HS-27A (cell line): ENCODE measurements around the gene DCST1.
"Not testable (repeated sequence)": the region's sequence is repeated elsewhere in the genome, so short reads cannot be mapped to it uniquely, and the experiment has no call there.

Source experiments
- DNase-seq: peaks from one replicate; pipeline ENCODE4 v3.0.0-alpha.2; 2012; ENCODE audit warnings: low read depth, missing footprints

Gene DCST1, protein sequence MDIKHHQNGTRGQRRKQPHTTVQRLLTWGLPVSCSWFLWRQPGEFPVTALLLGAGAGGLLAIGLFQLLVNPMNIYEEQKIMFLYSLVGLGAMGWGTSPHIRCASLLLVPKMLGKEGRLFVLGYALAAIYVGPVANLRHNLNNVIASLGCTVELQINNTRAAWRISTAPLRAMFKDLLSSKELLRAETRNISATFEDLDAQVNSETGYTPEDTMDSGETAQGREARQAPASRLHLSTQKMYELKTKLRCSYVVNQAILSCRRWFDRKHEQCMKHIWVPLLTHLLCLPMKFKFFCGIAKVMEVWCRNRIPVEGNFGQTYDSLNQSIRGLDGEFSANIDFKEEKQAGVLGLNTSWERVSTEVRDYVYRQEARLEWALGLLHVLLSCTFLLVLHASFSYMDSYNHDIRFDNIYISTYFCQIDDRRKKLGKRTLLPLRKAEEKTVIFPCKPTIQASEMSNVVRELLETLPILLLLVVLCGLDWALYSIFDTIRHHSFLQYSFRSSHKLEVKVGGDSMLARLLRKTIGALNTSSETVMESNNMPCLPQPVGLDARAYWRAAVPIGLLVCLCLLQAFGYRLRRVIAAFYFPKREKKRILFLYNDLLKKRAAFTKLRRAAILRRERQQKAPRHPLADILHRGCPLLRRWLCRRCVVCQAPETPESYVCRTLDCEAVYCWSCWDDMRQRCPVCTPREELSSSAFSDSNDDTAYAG

GRCh38 chr1:155033524-155033923, at the start of gene DCST1, which contains the start of gene DCST2:
Gene DCST1 (plus strand): TSS chr1:155033824. CDS start chr1:155034037, 213 bp downstream.
Gene DCST2 (minus strand): TSS chr1:155033781. CDS start chr1:155033701, 80 bp downstream.
- no peak for DNase-seq

DNA sequence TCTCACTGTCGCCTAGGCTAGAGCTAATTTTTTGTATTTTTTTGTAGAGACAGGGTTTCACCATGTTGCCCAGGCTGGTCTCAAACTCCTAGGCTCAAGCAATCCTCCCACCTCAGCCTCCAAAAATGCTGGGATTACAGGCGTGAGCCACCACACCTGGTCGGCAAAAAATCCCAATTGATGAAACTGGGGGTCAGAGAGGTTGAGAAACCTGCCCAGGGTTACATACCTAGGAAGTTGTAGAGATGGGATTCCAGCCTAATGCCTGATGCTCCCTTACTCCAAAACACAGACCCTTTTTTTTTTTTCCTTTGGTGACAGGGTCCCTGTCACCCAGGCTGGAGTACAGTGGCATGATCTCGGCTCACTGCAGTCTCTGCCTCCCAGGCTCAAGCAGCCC, 46.9 kb upstream of the DCST1 start:
- DNase-seq: not testable (repeated sequence)

DNA sequence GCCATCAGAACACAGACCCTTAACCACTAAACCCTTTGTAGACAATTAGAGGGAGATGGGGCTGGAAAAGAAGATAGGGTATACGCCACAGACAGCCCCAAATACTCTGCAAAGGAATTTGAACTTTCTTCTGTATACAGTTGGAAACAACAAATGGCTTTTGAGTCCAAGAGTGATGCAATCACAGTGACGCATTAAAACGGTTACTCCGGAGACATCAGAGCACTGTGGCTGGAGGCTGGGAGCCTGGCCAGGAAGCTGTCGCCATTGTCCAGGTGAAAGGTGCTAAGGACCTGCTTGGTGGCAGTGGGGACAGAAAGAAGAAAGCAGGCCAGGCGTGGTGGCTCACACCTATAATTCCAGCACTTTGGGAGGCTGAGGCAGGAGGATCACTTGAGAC, 46.3 kb upstream of the DCST1 start:
- no peak for DNase-seq

DNA sequence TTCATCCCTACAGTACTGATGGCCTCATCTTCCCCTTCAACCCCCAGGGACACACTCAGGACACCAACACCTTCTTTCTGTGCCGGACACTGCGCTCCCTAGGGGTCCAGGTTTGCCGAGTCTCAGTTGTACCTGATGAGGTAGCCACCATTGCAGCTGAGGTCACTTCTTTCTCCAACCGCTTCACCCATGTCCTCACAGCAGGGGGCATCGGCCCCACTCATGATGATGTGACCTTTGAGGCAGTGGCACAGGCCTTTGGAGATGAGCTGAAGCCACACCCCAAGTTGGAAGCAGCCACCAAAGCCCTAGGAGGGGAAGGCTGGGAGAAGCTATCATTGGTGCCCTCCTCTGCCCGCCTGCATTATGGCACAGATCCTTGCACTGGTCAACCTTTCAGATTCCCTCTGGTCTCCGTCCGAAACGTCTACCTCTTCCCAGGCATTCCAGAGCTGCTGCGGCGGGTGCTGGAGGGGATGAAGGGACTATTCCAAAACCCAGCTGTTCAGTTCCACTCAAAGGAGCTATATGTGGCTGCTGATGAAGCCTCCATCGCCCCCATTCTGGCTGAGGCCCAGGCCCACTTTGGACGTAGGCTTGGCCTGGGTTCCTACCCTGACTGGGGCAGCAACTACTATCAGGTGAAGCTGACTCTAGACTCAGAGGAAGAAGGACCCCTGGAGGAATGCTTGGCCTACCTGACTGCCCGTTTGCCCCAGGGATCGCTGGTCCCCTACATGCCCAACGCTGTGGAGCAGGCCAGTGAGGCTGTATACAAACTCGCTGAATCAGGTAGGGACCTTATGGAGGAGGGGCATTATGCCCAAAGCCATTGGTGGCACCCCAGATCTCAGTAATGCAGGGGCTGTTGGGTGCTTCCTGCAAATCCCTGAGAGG, 45.3 kb upstream of the DCST1 start:
- DNase-seq: no peak

DNA sequence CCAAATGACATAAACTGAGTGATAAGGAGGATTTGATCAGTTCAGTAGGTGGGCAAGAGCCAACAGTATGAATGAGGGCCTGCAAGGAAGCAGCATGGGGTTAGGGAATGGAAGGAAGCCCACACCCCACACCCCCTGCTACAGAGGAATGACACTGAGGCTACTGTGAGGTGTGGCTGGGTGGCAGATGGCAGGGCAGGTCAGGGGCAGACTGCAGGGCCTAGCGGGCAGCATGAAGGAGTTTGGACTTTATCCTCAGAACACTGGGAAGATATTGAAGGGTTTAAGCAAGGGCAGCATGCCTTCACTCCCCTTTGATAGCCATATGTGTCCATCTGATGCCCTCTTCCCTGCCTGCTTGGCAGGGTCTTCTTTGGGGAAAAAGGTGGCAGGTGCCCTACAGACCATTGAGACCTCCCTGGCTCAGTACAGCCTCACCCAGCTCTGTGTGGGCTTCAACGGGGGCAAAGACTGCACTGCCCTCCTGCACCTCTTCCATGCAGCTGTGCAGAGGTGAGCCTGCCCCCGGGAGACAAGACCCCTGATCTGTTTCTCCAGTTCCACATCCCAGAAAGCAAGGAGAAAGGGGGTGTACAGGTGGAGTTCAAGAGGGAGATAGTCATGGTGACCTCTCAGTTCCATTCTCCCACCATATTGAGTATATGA, 44.3 kb upstream of the DCST1 start:
- no peak for DNase-seq

- DNase-seq: no peak
These were observed 43.3 kb upstream of the DCST1 start for GRCh38 chr1:154990276-154990675.

DNA sequence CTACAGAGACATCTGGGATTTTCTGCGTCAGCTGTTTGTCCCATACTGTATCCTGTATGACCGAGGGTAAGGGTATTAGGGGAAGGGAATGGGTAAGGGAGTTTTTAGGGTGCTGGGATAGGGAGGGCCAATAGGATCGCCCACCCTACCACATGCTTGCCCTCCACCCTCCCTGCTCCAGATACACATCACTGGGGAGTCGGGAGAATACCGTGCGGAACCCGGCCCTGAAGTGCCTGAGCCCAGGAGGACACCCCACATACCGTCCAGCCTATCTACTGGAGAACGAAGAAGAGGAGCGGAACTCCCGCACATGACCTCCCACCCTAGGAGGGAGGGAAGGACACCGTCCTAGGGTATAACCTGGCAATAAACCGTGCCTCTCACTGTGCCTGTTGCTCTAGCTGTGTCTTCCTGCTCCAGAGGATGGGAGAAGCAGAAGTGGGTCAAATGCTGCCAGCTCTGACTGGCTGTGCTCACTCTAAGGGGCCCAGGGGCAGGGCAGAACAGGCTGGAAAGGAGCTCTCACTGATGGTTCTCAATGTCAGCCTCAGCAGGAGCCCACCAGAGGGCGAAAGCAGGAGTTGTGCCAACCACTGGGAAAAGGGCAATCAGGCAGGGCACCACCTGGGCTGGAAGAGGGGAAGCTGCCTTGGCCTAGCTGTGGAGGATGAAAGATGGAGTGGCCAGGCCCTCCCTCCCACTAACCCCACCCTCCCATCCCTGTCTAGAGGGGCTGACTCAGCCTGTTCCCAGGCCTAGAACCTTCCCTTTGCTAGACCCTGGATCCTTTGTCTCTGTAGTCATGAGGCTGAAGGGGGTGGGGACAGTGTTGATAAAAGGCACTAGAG, 40.7 kb upstream of the DCST1 start:
- DNase-seq: no peak

DNA sequence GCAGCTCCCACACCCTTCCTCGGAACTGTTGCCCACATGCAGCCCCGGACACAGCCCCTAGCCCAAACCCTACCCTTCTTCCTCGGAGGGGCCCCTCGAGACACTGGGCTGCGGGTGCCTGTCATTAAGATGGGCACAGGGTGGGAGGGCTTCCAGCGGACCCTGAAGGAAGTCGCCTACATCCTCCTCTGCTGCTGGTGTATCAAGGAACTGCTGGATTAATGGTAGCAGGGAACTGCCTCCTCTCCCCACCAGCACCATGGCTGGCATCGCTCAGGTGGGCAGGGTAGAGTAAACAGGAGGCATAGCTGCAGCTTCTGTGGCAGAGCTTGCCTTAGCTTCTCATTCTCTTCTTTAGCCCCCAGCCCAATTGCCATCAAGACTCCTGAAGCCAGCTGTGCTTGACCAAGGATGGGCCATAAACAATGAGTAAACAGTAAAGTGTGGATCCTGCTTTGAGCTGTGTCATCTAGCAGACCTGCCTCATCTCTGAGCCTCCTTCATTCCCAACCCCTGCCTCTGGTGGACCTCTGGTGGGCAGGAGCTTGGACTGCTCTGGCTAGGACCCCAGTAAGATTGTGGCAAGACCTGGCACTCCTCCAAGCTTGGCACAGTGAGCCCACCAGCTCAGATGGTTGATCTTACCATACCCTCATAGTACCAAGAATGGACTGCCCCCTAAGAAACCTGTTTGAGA, 39.9 kb upstream of the DCST1 start, which contains the start of gene LENEP:
LENEP (plus strand) TSS at position 15 of the 697 bp plus-strand sequence; CDS start at position 37, 22 bp downstream.
- no peak for DNase-seq

- no peak for DNase-seq
These were observed 39.4 kb upstream of the DCST1 start for GRCh38 chr1:154994269-154994587.

DNA sequence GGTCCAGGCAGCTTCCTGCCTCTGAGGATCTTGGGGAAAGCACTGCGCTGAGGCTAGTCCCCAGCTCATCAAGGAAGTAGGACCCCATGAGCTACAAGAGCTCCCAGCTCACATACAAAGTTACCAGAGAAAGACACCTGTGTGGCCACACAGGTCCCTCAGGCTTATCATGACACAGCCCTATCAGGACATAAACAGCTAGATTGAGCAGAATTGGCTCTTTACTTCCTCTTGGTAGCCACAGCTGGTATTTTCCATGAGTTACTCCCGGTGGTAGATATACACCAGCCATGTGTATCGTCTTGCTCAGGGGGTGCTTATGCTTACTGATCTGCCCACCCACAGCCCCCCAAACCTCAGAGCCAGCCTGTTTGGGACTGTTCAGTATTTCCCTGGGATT, 39.0 kb upstream of the DCST1 start:
- DNase-seq: no peak

DNA sequence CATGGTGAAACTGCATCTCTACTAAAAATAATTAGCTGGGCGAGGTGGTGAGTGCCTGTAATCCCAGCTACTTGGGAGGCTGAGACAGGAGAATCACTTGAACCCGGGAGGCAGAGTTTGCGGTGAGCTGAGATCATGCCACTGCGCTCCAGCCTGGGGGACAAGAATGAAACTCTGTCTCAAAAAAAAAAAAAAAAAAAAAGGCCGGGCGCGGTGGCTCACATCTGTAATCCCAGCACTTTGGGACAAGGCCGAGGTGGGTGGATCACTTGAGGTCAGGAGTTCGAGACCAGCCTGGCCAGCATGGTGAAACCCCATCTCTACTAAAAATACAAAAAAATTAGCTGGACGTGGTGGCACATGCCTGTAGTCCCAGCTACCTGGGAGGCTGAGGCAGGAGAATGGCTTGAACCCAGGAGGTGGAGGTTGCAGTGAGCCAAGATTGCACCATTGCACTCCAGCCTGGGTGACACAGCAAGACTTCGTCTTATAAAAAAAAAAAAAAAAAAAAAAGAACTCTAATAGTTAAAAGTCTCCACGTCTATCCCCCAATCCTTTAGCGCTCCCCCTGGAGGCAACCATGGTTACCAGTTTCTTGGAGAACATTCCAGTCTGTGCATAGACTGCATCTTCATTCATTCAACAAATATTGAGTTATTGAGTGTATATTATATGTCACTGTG, 38.2 kb upstream of the DCST1 start:
- not testable (repeated sequence) for DNase-seq

DNA sequence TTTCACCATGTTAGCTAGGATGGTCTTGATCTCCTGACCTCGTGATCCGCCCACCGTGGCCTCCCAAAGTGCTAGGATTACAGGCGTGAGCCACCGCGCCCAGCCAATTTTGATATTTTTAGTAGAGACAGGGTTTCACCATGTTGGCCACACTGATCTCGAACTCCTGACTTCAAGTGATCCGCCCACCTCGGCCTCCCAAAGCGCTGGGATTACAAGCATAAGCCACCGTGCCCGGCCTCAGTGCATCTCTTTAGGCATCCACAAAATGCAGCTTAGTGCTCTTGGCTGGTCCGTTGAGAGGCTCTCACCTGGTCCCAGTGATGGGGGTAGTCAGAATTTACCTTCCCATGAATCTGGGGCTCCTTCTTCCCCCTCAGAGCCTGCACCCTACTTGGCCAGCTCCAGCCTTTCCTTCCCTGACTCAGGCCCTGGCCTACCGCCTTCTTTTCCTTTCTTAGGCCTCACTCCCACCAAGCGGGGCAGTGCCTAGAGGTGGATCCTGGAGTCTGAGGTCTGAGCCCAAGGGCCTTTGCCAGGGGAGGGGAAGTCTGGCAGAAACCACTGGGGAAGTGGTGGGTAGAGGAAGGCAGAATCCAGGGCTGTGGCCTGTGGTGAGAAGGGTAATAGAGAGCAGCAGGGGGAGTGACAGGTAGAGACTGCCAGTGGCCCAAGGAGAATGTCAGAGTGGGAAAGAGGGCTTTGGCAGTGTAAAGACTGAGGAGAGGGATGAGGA, 36.5 kb upstream of the DCST1 start:
- DNase-seq: no peak

- DNase-seq: no peak
These were observed 35.3 kb upstream of the DCST1 start for GRCh38 chr1:154998201-154998780.

- DNase-seq: no peak
These were observed 34.6 kb upstream of the DCST1 start for GRCh38 chr1:154998818-154999570.

- no peak for DNase-seq
These were observed 33.8 kb upstream of the DCST1 start for GRCh38 chr1:154999571-155000410.

DNA sequence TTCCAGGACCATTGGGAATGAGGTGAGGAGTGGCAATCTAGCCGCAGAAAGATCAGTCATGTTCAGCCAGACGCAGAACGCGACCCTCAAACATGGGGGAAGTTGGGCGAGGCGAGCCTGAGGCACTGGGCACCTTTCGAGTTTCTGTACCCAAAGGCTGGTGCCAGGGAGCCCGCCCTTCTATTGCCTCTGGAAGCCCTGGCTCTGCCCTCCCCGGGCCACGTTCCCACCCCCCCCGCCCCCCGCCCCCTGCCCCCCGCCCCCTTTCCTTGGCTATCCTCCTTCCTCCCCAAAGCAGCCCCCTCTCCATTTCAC, 33.3 kb upstream of the DCST1 start:
- no peak for DNase-seq
